ENCODE results near the gene XRCC4.
A peak's percentile ranks its signal among the peaks of the same experiment; 100 is the strongest.
"Not testable (repeated sequence)": the region's sequence is repeated elsewhere in the genome, so short reads cannot be mapped to it uniquely, and the experiment has no call there.

The XRCC4 gene

GRCh38 chr5:83244516-83244915, 167.2 kb downstream of the XRCC4 start:
- DNase-seq (ENCODE audit: low read depth) = no peak
- H3K4me3 ChIP-seq (ENCODE audit: low read depth, low read length) = no peak overlapping the region

- no peak for DNase-seq (ENCODE audit: low read depth)
- H3K4me3 ChIP-seq (ENCODE audit: low read depth, low read length) = no peak overlapping the region
These were observed 167.7 kb downstream of the XRCC4 start for GRCh38 chr5:83245037-83245436.

- no peak for DNase-seq (ENCODE audit: low read depth)
These were observed 168.7 kb downstream of the XRCC4 start for GRCh38 chr5:83246071-83246470.

GRCh38 chr5:83249156-83249555, 171.8 kb downstream of the XRCC4 start:
- no peak overlapping the region for H3K4me3 ChIP-seq (ENCODE audit: low read depth, low read length)
- no peak for DNase-seq (ENCODE audit: low read depth)

More at GRCh38 chr5:83246071-83246470, 168.7 kb downstream of the XRCC4 start:
- no peak overlapping the region for H3K4me3 ChIP-seq (ENCODE audit: low read depth, low read length)

GRCh38 chr5:83251849-83252248, 174.5 kb downstream of the XRCC4 start:
- no peak for DNase-seq (ENCODE audit: low read depth)
- no peak overlapping the region for H3K4me3 ChIP-seq (ENCODE audit: low read depth, low read length)

GRCh38 chr5:83253720-83254119, 176.4 kb downstream of the XRCC4 start:
- H3K4me3 ChIP-seq (ENCODE audit: low read depth, low read length) = no peak overlapping the region
- no peak for DNase-seq (ENCODE audit: low read depth)

GRCh38 chr5:83255268-83255667, 177.9 kb downstream of the XRCC4 start:
- DNase-seq (ENCODE audit: low read depth) = no peak
- H3K4me3 ChIP-seq (ENCODE audit: low read depth, low read length) = no peak overlapping the region

- H3K4me3 ChIP-seq (ENCODE audit: low read depth, low read length) = no peak overlapping the region
- no peak for DNase-seq (ENCODE audit: low read depth)
These were observed 178.9 kb downstream of the XRCC4 start for GRCh38 chr5:83256091-83256780.

- not testable (repeated sequence) for DNase-seq (ENCODE audit: low read depth); H3K4me3 ChIP-seq (ENCODE audit: low read depth, low read length)
These were observed 180.3 kb downstream of the XRCC4 start for GRCh38 chr5:83257684-83258083.

- DNase-seq (ENCODE audit: low read depth) = no peak
- no peak overlapping the region for H3K4me3 ChIP-seq (ENCODE audit: low read depth, low read length)
These were observed 188.0 kb downstream of the XRCC4 start for GRCh38 chr5:83265318-83265717.

- no peak for DNase-seq (ENCODE audit: low read depth)
- no peak overlapping the region for H3K4me3 ChIP-seq (ENCODE audit: low read depth, low read length)
These were observed 193.0 kb downstream of the XRCC4 start for GRCh38 chr5:83270311-83270710.

- DNase-seq (ENCODE audit: low read depth) = no peak
- no peak overlapping the region for H3K4me3 ChIP-seq (ENCODE audit: low read depth, low read length)
These were observed 199.8 kb downstream of the XRCC4 start for GRCh38 chr5:83277154-83277553.

GRCh38 chr5:83277953-83278352, 200.6 kb downstream of the XRCC4 start:
- no peak overlapping the region for H3K4me3 ChIP-seq (ENCODE audit: low read depth, low read length)
- no peak for DNase-seq (ENCODE audit: low read depth)

- DNase-seq (ENCODE audit: low read depth) = no peak
- no peak overlapping the region for H3K4me3 ChIP-seq (ENCODE audit: low read depth, low read length)
These were observed 203.8 kb downstream of the XRCC4 start for GRCh38 chr5:83281176-83281575.

GRCh38 chr5:83281658-83282057, 204.3 kb downstream of the XRCC4 start:
- H3K4me3 ChIP-seq (ENCODE audit: low read depth, low read length) = no peak overlapping the region
- peak; percentile 62 for DNase-seq (ENCODE audit: low read depth)

GRCh38 chr5:83283761-83284160, 206.4 kb downstream of the XRCC4 start:
- no peak for DNase-seq (ENCODE audit: low read depth)
- no peak overlapping the region for H3K4me3 ChIP-seq (ENCODE audit: low read depth, low read length)

- DNase-seq (ENCODE audit: low read depth) = no peak
- no peak overlapping the region for H3K4me3 ChIP-seq (ENCODE audit: low read depth, low read length)
These were observed 208.5 kb downstream of the XRCC4 start for GRCh38 chr5:83285661-83286398.

- no peak overlapping the region for H3K4me3 ChIP-seq (ENCODE audit: low read depth, low read length)
- no peak for DNase-seq (ENCODE audit: low read depth)
These were observed 216.9 kb downstream of the XRCC4 start for GRCh38 chr5:83294246-83294645.

- H3K4me3 ChIP-seq (ENCODE audit: low read depth, low read length) = no peak overlapping the region
- DNase-seq (ENCODE audit: low read depth) = no peak
These were observed 222.0 kb downstream of the XRCC4 start for GRCh38 chr5:83299353-83299752.

- peak; percentile 92 for DNase-seq (ENCODE audit: low read depth)
- H3K4me3 ChIP-seq (ENCODE audit: low read depth, low read length) = no peak overlapping the region
These were observed 229.4 kb downstream of the XRCC4 start for GRCh38 chr5:83306572-83307241.
